HG03139 (cell line): ENCODE results near the gene GBX1.

Experiments
- ATAC-seq: cut with Tn5 transposase; IDR thresholded peaks from one replicate; pipeline ENCODE4 v1.9.1; 2021; ENCODE audit not compliant: unreplicated experiment

Gene GBX1

GRCh38 chr7:151116603-151117440, 50.7 kb downstream of the GBX1 start:
- no peak for ATAC-seq

- ATAC-seq, result no peak
These were observed 51.6 kb downstream of the GBX1 start for GRCh38 chr7:151115836-151116418.

- no peak for ATAC-seq
These were observed 52.2 kb downstream of the GBX1 start for GRCh38 chr7:151115121-151115835.

GRCh38 chr7:151114151-151115090, 53.1 kb downstream of the GBX1 start:
- no peak for ATAC-seq

GRCh38 chr7:151113344-151114150, 53.9 kb downstream of the GBX1 start:
- ATAC-seq, result no peak

- no peak for ATAC-seq
These were observed 56.4 kb downstream of the GBX1 start for GRCh38 chr7:151110941-151111645.

GRCh38 chr7:151110236-151110940, 57.1 kb downstream of the GBX1 start:
- no peak for ATAC-seq

- ATAC-seq, result no peak
These were observed 58.1 kb downstream of the GBX1 start for GRCh38 chr7:151109094-151110048.

GRCh38 chr7:151107882-151108281, 59.6 kb downstream of the GBX1 start:
- ATAC-seq, result no peak

GRCh38 chr7:151104411-151105235, 62.9 kb downstream of the GBX1 start:
- no peak for ATAC-seq

- no peak for ATAC-seq
These were observed 63.5 kb downstream of the GBX1 start for GRCh38 chr7:151103973-151104372.

- no peak for ATAC-seq
These were observed 64.5 kb downstream of the GBX1 start for GRCh38 chr7:151102991-151103390.

- ATAC-seq, result no peak
These were observed 65.7 kb downstream of the GBX1 start for GRCh38 chr7:151101621-151102396.

- ATAC-seq, result no peak
These were observed 66.6 kb downstream of the GBX1 start for GRCh38 chr7:151100921-151101320.

GRCh38 chr7:151099486-151100211, 67.8 kb downstream of the GBX1 start:
- ATAC-seq, result no peak
